ENCODE measurements around the gene PPIP5K2.

Gene PPIP5K2

GRCh38 chr5:103090791-103091190, 29.3 kb upstream of the PPIP5K2 start:
- H3K27ac ChIP-seq = no peak overlapping the region
- POLR2A ChIA-PET (ENCODE audit: low non-redundant PET) = no interaction called here
- no peak for DNase-seq (ENCODE audit: low spot score)
- CTCF ChIA-PET = no interaction called here
- TF ChIP-seq CTCF (conservative IDR thresholded peaks at IDR 0.05; ENCODE audit: low read depth) = no peak

GRCh38 chr5:103092676-103093075, 27.4 kb upstream of the PPIP5K2 start:
- ChIA-PET POLR2A (ENCODE audit: low non-redundant PET) (no interaction called here), CTCF (no interaction called here)
- no peak for DNase-seq (ENCODE audit: low spot score)
- H3K27ac ChIP-seq = no peak overlapping the region
- no peak for TF ChIP-seq CTCF (conservative IDR thresholded peaks at IDR 0.05; ENCODE audit: low read depth)

- no peak overlapping the region for H3K27ac ChIP-seq
- POLR2A ChIA-PET (ENCODE audit: low non-redundant PET) = no interaction called here
- CTCF ChIA-PET = interaction anchor here (0.6 kb wide), 1 partner anchor 1348 kb away, joined by 4 read pairs; no protein-coding TSS in a partner anchor
- no peak for TF ChIP-seq CTCF (conservative IDR thresholded peaks at IDR 0.05; ENCODE audit: low read depth)
- no peak for DNase-seq (ENCODE audit: low spot score)
These were observed 26.4 kb upstream of the PPIP5K2 start for GRCh38 chr5:103093727-103094126.

GRCh38 chr5:103094737-103095136, 25.4 kb upstream of the PPIP5K2 start:
- POLR2A ChIA-PET (ENCODE audit: low non-redundant PET) = no interaction called here
- TF ChIP-seq CTCF (conservative IDR thresholded peaks at IDR 0.05; ENCODE audit: low read depth) = no peak
- no peak overlapping the region for H3K27ac ChIP-seq
- no peak for DNase-seq (ENCODE audit: low spot score)
- CTCF ChIA-PET = no interaction called here

- H3K27ac ChIP-seq = no peak overlapping the region
- no peak for TF ChIP-seq CTCF (conservative IDR thresholded peaks at IDR 0.05; ENCODE audit: low read depth)
- DNase-seq (ENCODE audit: low spot score) = no peak
- CTCF ChIA-PET = no interaction called here
- POLR2A ChIA-PET (ENCODE audit: low non-redundant PET) = no interaction called here
These were observed 21.1 kb upstream of the PPIP5K2 start for GRCh38 chr5:103098993-103099392.

- TF ChIP-seq CTCF (conservative IDR thresholded peaks at IDR 0.05; ENCODE audit: low read depth) = no peak
- no peak overlapping the region for H3K27ac ChIP-seq
- ChIA-PET CTCF (interaction anchor here (0.6 to 1.1 kb wide), 2 partner anchors 9 to 17 kb away, joined by 6 read pairs; no protein-coding TSS in a partner anchor), POLR2A (ENCODE audit: low non-redundant PET) (no interaction called here)
- DNase-seq (ENCODE audit: low spot score) = no peak
These were observed 18.9 kb upstream of the PPIP5K2 start for GRCh38 chr5:103101079-103101750.

Measured in RWPE1 (cell line).